ENCODE results near the gene PRKCA.

DNA sequence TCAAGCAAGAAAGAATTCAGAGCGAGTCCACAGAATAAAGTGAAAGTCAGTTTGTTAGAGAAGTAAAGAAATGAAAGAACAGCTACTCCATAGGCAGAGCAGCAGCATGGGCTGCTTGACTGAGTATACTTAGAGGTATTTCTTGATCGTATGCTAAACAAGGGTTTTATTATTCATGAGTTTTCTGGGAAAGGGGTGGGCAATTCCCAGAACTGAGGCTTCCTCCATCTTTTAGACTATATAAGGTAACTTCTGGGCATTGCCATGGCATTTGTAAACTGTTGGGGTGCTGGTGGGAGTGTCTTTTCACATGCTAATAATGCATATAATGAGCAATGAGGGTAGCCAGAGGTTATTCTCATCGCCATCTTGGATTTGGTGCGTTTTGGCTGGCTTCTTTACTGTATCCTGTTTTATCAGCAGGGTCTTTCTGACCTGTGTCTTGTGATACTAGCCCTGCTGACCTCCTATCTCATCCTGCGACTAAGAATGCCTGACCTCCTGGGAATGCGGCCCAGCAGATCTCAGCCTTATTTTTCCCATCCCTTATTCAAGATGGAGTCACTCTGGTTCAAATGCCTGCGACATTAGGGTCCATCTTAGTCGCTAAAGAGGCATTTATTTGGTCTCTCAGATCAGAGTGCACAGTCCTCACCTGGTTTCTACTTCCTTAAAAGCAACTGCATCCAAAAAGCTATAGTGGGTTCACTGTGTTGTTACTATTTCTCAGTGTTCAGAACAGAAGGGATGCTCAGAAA is 432.0 kb downstream of the PRKCA start:
- TF ChIP-seq, protein P1, sequence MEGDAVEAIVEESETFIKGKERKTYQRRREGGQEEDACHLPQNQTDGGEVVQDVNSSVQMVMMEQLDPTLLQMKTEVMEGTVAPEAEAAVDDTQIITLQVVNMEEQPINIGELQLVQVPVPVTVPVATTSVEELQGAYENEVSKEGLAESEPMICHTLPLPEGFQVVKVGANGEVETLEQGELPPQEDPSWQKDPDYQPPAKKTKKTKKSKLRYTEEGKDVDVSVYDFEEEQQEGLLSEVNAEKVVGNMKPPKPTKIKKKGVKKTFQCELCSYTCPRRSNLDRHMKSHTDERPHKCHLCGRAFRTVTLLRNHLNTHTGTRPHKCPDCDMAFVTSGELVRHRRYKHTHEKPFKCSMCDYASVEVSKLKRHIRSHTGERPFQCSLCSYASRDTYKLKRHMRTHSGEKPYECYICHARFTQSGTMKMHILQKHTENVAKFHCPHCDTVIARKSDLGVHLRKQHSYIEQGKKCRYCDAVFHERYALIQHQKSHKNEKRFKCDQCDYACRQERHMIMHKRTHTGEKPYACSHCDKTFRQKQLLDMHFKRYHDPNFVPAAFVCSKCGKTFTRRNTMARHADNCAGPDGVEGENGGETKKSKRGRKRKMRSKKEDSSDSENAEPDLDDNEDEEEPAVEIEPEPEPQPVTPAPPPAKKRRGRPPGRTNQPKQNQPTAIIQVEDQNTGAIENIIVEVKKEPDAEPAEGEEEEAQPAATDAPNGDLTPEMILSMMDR (IDR thresholded peaks at IDR 0.05), result no peak
- no peak for TF ChIP-seq POLR2A (IDR thresholded peaks at IDR 0.05)
- TF ChIP-seq POLR2AphosphoS5 (IDR thresholded peaks at IDR 0.05), result no peak

Data from prostate gland (tissue), 2 donors.